H9 (cell line): ENCODE results near the gene RAD51. TPM values are rescaled to one million over a fixed set of nuclear protein-coding genes. Genes with fewer than 3 reads are reported as not detected.

Experiments
- DNase-seq: peaks from one replicate; pipeline ENCODE4 v3.0.0-alpha.2; 2017
- H2AFZ ChIP-seq: one replicate; pipeline ENCODE4 v1.6.1; 2013; ENCODE audit warnings: mild to moderate bottlenecking, low read length, control low read depth, moderate library complexity
- H2AK5ac ChIP-seq: 2 replicates; pipeline ENCODE4 v1.6.1; 2013; ENCODE audit warnings: low read length, control low read depth, mixed read lengths; ENCODE audit not compliant: insufficient read length
- H2BK120ac ChIP-seq: one replicate; pipeline ENCODE4 v1.6.1; 2013; ENCODE audit warnings: low read depth, mild to moderate bottlenecking, low read length, control low read depth, inconsistent platforms; ENCODE audit not compliant: poor library complexity, severe bottlenecking
- H2BK12ac ChIP-seq: 2 replicates; pipeline ENCODE4 v1.6.1; 2013; ENCODE audit warnings: low read length, control low read depth, mixed read lengths, low read depth; ENCODE audit not compliant: insufficient read length
- H2BK15ac ChIP-seq: 2 replicates; pipeline ENCODE4 v1.6.1; 2013; ENCODE audit warnings: low read depth, low read length, control low read depth
- H2BK20ac ChIP-seq: one replicate; pipeline ENCODE4 v1.6.1; 2013; ENCODE audit warnings: low read depth, mild to moderate bottlenecking, low read length, control low read depth, inconsistent platforms; ENCODE audit not compliant: poor library complexity, severe bottlenecking
- H2BK5ac ChIP-seq: 2 replicates; pipeline ENCODE4 v1.6.1; 2013; ENCODE audit warnings: low read length, control low read depth, mixed read lengths; ENCODE audit not compliant: insufficient read length
- H3K14ac ChIP-seq: 2 replicates; pipeline ENCODE4 v1.6.1; 2013; ENCODE audit warnings: low read length, control low read depth; ENCODE audit not compliant: insufficient read depth
- H3K18ac ChIP-seq: 2 replicates; pipeline ENCODE4 v1.6.1; 2013; ENCODE audit warnings: low read depth, mild to moderate bottlenecking, mixed read lengths, low read length, control low read depth; ENCODE audit not compliant: insufficient read length
- H3K23ac ChIP-seq: 2 replicates; pipeline ENCODE4 v1.6.1; 2013; ENCODE audit warnings: low read length, control low read depth, mixed read lengths, low read depth; ENCODE audit not compliant: insufficient read length
- H3K23me2 ChIP-seq: 2 replicates; pipeline ENCODE4 v1.6.1; 2013; ENCODE audit warnings: low read depth, mild to moderate bottlenecking, mixed read lengths, low read length, control low read depth; ENCODE audit not compliant: insufficient read length, poor library complexity, severe bottlenecking
- H3K27ac ChIP-seq: 2 replicates; pipeline ENCODE4 v1.5.1; 2013; ENCODE audit warnings: low read length, control low read depth, mixed read lengths, low read depth; ENCODE audit not compliant: insufficient read length
- H3K27me3 ChIP-seq: 2 replicates; pipeline ENCODE4 v1.6.1; 2013; ENCODE audit warnings: low read length, control low read depth, inconsistent platforms; ENCODE audit not compliant: insufficient read depth
- H3K4ac ChIP-seq: 2 replicates; pipeline ENCODE4 v1.6.1; 2013; ENCODE audit warnings: low read depth, mild to moderate bottlenecking, control low read depth, inconsistent platforms, low read length, moderate library complexity
- H3K4me1 ChIP-seq: 2 replicates; pipeline ENCODE4 v1.6.1; 2013; ENCODE audit warnings: low read length, control low read depth, inconsistent platforms; ENCODE audit not compliant: insufficient read depth
- H3K4me2 ChIP-seq: 2 replicates; pipeline ENCODE4 v1.6.1; 2013; ENCODE audit warnings: low read length, control low read depth, mixed read lengths; ENCODE audit not compliant: insufficient read length, insufficient read depth
- H3K56ac ChIP-seq: 2 replicates; pipeline ENCODE4 v1.6.1; 2013; ENCODE audit warnings: low read depth, mild to moderate bottlenecking, mixed read lengths, low read length, control low read depth; ENCODE audit not compliant: insufficient read length
- H3K79me1 ChIP-seq: 2 replicates; pipeline ENCODE4 v1.6.1; 2013; ENCODE audit warnings: low read depth, mild to moderate bottlenecking, moderate library complexity, low read length, control low read depth, inconsistent platforms; ENCODE audit not compliant: insufficient read depth, poor library complexity, severe bottlenecking
- H3K79me2 ChIP-seq: 2 replicates; pipeline ENCODE4 v1.6.1; 2013; ENCODE audit warnings: low read length, control low read depth, inconsistent platforms; ENCODE audit not compliant: insufficient read depth
- H3K9ac ChIP-seq: 2 replicates; pipeline ENCODE4 v1.6.1; 2013; ENCODE audit warnings: low read length, control low read depth, mixed read lengths; ENCODE audit not compliant: insufficient read length; ENCODE audit errors: extremely low read depth
- H3K9me3 ChIP-seq: one replicate; pipeline ENCODE4 v1.6.1; 2013; ENCODE audit warnings: low read depth, low read length, inconsistent platforms; ENCODE audit not compliant: control insufficient read depth
- H3T11ph ChIP-seq: one replicate; pipeline ENCODE4 v1.6.1; 2013; ENCODE audit warnings: mild to moderate bottlenecking, low read length, control low read depth, inconsistent platforms
- H4K20me1 ChIP-seq: one replicate; pipeline ENCODE4 v1.6.1; 2013; ENCODE audit not compliant: control insufficient read depth, insufficient read length, insufficient read depth
- H4K5ac ChIP-seq: 2 replicates; pipeline ENCODE4 v1.6.1; 2013; ENCODE audit warnings: low read depth, mild to moderate bottlenecking, mixed read lengths, low read length, control low read depth; ENCODE audit not compliant: insufficient read length
- H4K8ac ChIP-seq: replicated peaks from 2 replicates; pipeline ENCODE4 v1.6.1; 2013; ENCODE audit warnings: low read length, control low read depth, mixed read lengths, low read depth; ENCODE audit not compliant: insufficient read length
- H4K91ac ChIP-seq: 2 replicates; pipeline ENCODE4 v1.6.1; 2013; ENCODE audit warnings: low read depth, mild to moderate bottlenecking, moderate library complexity, mixed read lengths, low read length, control low read depth; ENCODE audit not compliant: insufficient read length
- H3K27ac Mint-ChIP-seq, 3 experiments: 2 replicates in 2 of 3; 3 replicates in 1 of 3; pipeline ENCODE4 v1.8.0; 2020 to 2021; ENCODE audit warnings: mixed read lengths in 3 of 3, mild to moderate bottlenecking in 1 of 3, moderate library complexity in 1 of 3
- H3K27me3 Mint-ChIP-seq: 2 replicates; pipeline ENCODE4 v1.8.0; 2021; ENCODE audit warnings: low read depth, mild to moderate bottlenecking, moderate library complexity, mixed read lengths
- H3K36me3 Mint-ChIP-seq, 3 experiments: 2 replicates in 2 of 3; 3 replicates in 1 of 3; pipeline ENCODE4 v1.8.0; 2020 to 2021; ENCODE audit warnings: low read depth in 3 of 3, mixed read lengths in 3 of 3; ENCODE audit not compliant: insufficient read depth in 1 of 3
- H3K4me1 Mint-ChIP-seq, 2 experiments: 2 replicates each; pipeline ENCODE4 v1.8.0; 2020; ENCODE audit warnings: mixed read lengths in 2 of 2
- H3K4me3 Mint-ChIP-seq, 2 experiments: 2 replicates in 1 of 2; 3 replicates in 1 of 2; pipeline ENCODE4 v1.8.0; 2020 to 2021; ENCODE audit warnings: mild to moderate bottlenecking in 2 of 2, mixed read lengths in 2 of 2, moderate library complexity in 1 of 2
- H3K9me3 Mint-ChIP-seq, 2 experiments: 2 replicates in 1 of 2; 3 replicates in 1 of 2; pipeline ENCODE4 v1.8.0; 2020; ENCODE audit warnings: mild to moderate bottlenecking in 2 of 2, mixed read lengths in 2 of 2, moderate library complexity in 1 of 2
- whole genome bisulfite sequencing: extraction: QIAGEN DNeasy Blood & Tissue Kit; methylation state at CpG from one replicate; pipeline ENCODE4 v1.1.7; 2013; ENCODE audit warnings: missing lambda C conversion rate, low lambda C conversion rate, mixed read lengths; ENCODE audit not compliant: insufficient read length; ENCODE audit errors: extremely low coverage; 5-methylcytosine and 5-hydroxymethylcytosine counted together
- total RNA-seq: library from RNA; stranded (reverse); gene quantifications from 2 replicates; pipeline ENCODE4 v1.2.1, GENCODE V29; 2021
- TF ChIP-seq, protein P1 (sequence below): fragments of 200-600 bp; sonication (generic); conservative IDR thresholded peaks from 3 replicates; pipeline ENCODE4 v1.8.0; 2021; ENCODE audit warnings: antibody characterized with exemption, mild to moderate bottlenecking

RAD51 gene
- total RNA-seq, 1 experiment from 2014 or later = 39.2 TPM

DNA sequence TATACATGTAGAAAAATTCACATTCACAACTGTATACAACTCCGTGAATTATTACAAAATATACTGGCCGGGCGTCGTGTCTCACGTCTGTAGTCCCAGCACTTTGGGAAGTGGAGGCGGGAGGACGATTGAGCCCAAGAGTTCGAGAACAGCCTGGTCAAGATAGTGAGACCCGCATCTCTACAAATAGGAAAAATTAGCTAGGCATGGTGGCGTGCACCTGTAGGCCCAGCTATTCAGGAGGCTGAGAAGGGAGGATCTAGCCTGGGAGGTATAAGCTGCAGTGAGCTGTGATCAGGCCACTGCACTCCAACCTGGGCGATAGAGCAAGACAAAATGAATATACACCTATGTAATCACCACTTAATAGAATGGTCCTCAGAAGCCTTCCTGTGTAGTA is 1.3 kb downstream of the RAD51 start:
- H3K4me1 ChIP-seq = no peaks in the 10 kb centered on the region; the same call in 1 of the 2 replicates
- no peak overlapping the region for H2BK20ac ChIP-seq
- H2BK5ac ChIP-seq = no peak overlapping the region
- no peak for DNase-seq
- no peaks in the 10 kb centered on the region for H3K23me2 ChIP-seq
- H2AK5ac ChIP-seq = no peak overlapping the region
- no peak overlapping the region for H3K9ac ChIP-seq
- peak overlapping the region; percentile 87 to 98 for H3K4me3 Mint-ChIP-seq
- no peaks in the 10 kb centered on the region; a peak in 1 of 5 replicates for H3K9me3 Mint-ChIP-seq
- no peak overlapping the region for H3K4ac ChIP-seq
- no peak overlapping the region for H3K14ac ChIP-seq
- H4K20me1 ChIP-seq = no peaks in the 10 kb centered on the region
- no peak overlapping the region for H3K56ac ChIP-seq
- H3K4me1 Mint-ChIP-seq = peaks cover 7 to 17% of the 10 kb centered on the region in 2 experiments
- H3K27me3 ChIP-seq = no peaks in the 10 kb centered on the region
- no peak overlapping the region for H4K8ac ChIP-seq
- H3K79me2 ChIP-seq = no peaks in the 10 kb centered on the region; the same call in 1 of the 2 replicates
- no peak overlapping the region for H2BK15ac ChIP-seq
- no peak overlapping the region for H2AFZ ChIP-seq
- H2BK12ac ChIP-seq = no peak overlapping the region
- H4K5ac ChIP-seq = no peak overlapping the region
- H3K27ac ChIP-seq = no peak overlapping the region
- H3K9me3 ChIP-seq = no peaks in the 10 kb centered on the region
- H3K27ac Mint-ChIP-seq = no peak overlapping the region
- no peaks in the 10 kb centered on the region for H3K79me1 ChIP-seq
- no peak overlapping the region for H2BK120ac ChIP-seq
- H3K27me3 Mint-ChIP-seq = no peaks in the 10 kb centered on the region; the same call in 1 of the 2 replicates
- H3T11ph ChIP-seq = no peak overlapping the region
- peaks cover 8 to 41% (median 34%) of the 10 kb centered on the region in 3 experiments; a peak in 6 of 7 replicates for H3K36me3 Mint-ChIP-seq
- peak overlapping the region; percentile 83 for H3K4me2 ChIP-seq
- no peak overlapping the region for H3K23ac ChIP-seq
- H4K91ac ChIP-seq = no peak overlapping the region
- TF ChIP-seq, protein P1, sequence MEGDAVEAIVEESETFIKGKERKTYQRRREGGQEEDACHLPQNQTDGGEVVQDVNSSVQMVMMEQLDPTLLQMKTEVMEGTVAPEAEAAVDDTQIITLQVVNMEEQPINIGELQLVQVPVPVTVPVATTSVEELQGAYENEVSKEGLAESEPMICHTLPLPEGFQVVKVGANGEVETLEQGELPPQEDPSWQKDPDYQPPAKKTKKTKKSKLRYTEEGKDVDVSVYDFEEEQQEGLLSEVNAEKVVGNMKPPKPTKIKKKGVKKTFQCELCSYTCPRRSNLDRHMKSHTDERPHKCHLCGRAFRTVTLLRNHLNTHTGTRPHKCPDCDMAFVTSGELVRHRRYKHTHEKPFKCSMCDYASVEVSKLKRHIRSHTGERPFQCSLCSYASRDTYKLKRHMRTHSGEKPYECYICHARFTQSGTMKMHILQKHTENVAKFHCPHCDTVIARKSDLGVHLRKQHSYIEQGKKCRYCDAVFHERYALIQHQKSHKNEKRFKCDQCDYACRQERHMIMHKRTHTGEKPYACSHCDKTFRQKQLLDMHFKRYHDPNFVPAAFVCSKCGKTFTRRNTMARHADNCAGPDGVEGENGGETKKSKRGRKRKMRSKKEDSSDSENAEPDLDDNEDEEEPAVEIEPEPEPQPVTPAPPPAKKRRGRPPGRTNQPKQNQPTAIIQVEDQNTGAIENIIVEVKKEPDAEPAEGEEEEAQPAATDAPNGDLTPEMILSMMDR = no peak
- WGBS = no CpG with 5 or more reads among the region's 11 CpGs
- no peak overlapping the region for H3K18ac ChIP-seq
